MM.1S (cell line): Measurements from ENCODE around the gene RSF1.

Source experiments
- DNase-seq: peaks from one replicate; pipeline ENCODE4 v3.0.0-alpha.2; 2015
- H2AFZ ChIP-seq: fragments of 300-600 bp; sonication (generic); 2 replicates; pipeline ENCODE4 v1.6.0; 2016; ENCODE audit warnings: antibody characterized with exemption, low read length
- H3F3A ChIP-seq: fragments of 300-600 bp; sonication (generic); 2 replicates; pipeline ENCODE4 v1.6.1; 2016; ENCODE audit warnings: mild to moderate bottlenecking, antibody characterized with exemption, low read length, moderate library complexity, mixed read lengths; ENCODE audit not compliant: insufficient read depth
- H3K27ac ChIP-seq: fragments of 300-600 bp; sonication (generic); 2 replicates; pipeline ENCODE4 v1.5.1; 2016; ENCODE audit warnings: mild to moderate bottlenecking, low read length
- H3K27me3 ChIP-seq: fragments of 300-600 bp; sonication (generic); replicated peaks from 2 replicates; pipeline ENCODE4 v1.6.0; 2016; ENCODE audit warnings: low read length; ENCODE audit not compliant: insufficient read depth
- H3K36me3 ChIP-seq: fragments of 300-600 bp; sonication (generic); replicated peaks from 2 replicates; pipeline ENCODE4 v1.6.1; 2016; ENCODE audit warnings: mild to moderate bottlenecking, low read length, mixed read lengths; ENCODE audit not compliant: insufficient read depth
- H3K4me1 ChIP-seq: fragments of 300-600 bp; sonication (generic); 2 replicates; pipeline ENCODE4 v1.6.1; 2016; ENCODE audit warnings: low read length, mixed read lengths
- H3K4me2 ChIP-seq: fragments of 300-600 bp; sonication (generic); 2 replicates; pipeline ENCODE4 v1.6.0; 2016; ENCODE audit warnings: low read depth, low read length
- H3K4me3 ChIP-seq: fragments of 300-600 bp; sonication (generic); 2 replicates; pipeline ENCODE4 v1.5.1; 2016; ENCODE audit warnings: low read length, mixed read lengths
- H3K79me2 ChIP-seq: fragments of 300-600 bp; sonication (generic); 2 replicates; pipeline ENCODE4 v1.6.1; 2016; ENCODE audit warnings: mixed run types, low read length, mixed read lengths
- H3K9ac ChIP-seq: fragments of 300-600 bp; sonication (generic); 2 replicates; pipeline ENCODE4 v1.6.1; 2016; ENCODE audit warnings: low read length, mixed read lengths
- H3K9me2 ChIP-seq: fragments of 300-600 bp; sonication (generic); replicated peaks from 2 replicates; pipeline ENCODE4 v1.6.1; 2016; ENCODE audit warnings: mild to moderate bottlenecking, low read length, mixed read lengths; ENCODE audit not compliant: insufficient read depth
- H3K9me3 ChIP-seq: fragments of 300-600 bp; sonication (generic); replicated peaks from 2 replicates; pipeline ENCODE4 v1.6.1; 2016; ENCODE audit warnings: mild to moderate bottlenecking, low read length, mixed read lengths; ENCODE audit not compliant: insufficient read depth
- H4K20me1 ChIP-seq: fragments of 300-600 bp; sonication (generic); 2 replicates; pipeline ENCODE4 v1.6.1; 2016; ENCODE audit warnings: mild to moderate bottlenecking, low read length, moderate library complexity, mixed read lengths; ENCODE audit not compliant: insufficient read depth
- EZH2 ChIP-seq: fragments of 300-600 bp; sonication (generic); optimal IDR thresholded peaks from 2 replicates; pipeline ENCODE3; 2017; ENCODE audit warnings: low read depth, mild to moderate bottlenecking, antibody characterized with exemption, low read length, mixed read lengths
- EZH2phosphoT487 ChIP-seq: fragments of 300-600 bp; sonication (generic); IDR thresholded peaks from 2 replicates; pipeline ENCODE4 v1.6.1; 2018; ENCODE audit warnings: antibody characterized with exemption, low read length
- TF ChIP-seq, protein P1 (sequence below): fragments of 300-600 bp; sonication (generic); IDR thresholded peaks from 2 replicates; pipeline ENCODE4 v1.5.1; 2016; ENCODE audit warnings: antibody characterized with exemption, low read length, mixed read lengths

The RSF1 gene

DNA sequence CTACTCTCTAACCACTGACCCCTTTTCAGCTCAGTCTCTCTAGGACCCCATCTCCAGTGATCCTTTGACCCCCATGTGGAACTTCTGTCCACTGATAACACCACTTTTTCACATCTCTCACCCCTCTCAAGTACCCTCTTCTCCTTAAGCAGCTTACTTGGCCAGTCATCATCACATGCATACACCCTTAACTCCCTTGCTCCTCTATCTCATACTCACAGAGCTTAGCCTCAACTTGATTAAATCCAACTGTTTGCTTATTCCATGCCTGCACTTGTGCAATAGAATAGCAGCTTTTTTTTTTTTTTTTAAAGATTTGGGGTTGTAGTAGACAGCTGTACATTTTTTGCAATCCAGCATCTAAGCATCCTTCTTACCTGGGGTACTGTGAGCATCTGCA is 208.6 kb downstream of the RSF1 start:
- Histone ChIP-seq H3K9ac (no peak overlapping the region), H3K79me2 (no peaks in the 10 kb centered on the region), H2AFZ (no peak overlapping the region), H3K4me1 (no peaks in the 10 kb centered on the region), H3K27ac (no peak overlapping the region), H3K4me3 (no peak overlapping the region), H3K9me3 (no peaks in the 10 kb centered on the region), H4K20me1 (no peaks in the 10 kb centered on the region), H3K27me3 (no peaks in the 10 kb centered on the region), H3K9me2 (no peaks in the 10 kb centered on the region), H3K4me2 (no peak overlapping the region), H3K36me3 (0 out of 2 replicates have a peak, but pooled peaks cover 7% of the 10 kb centered on the region), H3F3A (no peaks in the 10 kb centered on the region)
- no peak for DNase-seq
- TF ChIP-seq, protein P1, sequence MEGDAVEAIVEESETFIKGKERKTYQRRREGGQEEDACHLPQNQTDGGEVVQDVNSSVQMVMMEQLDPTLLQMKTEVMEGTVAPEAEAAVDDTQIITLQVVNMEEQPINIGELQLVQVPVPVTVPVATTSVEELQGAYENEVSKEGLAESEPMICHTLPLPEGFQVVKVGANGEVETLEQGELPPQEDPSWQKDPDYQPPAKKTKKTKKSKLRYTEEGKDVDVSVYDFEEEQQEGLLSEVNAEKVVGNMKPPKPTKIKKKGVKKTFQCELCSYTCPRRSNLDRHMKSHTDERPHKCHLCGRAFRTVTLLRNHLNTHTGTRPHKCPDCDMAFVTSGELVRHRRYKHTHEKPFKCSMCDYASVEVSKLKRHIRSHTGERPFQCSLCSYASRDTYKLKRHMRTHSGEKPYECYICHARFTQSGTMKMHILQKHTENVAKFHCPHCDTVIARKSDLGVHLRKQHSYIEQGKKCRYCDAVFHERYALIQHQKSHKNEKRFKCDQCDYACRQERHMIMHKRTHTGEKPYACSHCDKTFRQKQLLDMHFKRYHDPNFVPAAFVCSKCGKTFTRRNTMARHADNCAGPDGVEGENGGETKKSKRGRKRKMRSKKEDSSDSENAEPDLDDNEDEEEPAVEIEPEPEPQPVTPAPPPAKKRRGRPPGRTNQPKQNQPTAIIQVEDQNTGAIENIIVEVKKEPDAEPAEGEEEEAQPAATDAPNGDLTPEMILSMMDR: no peak
- no peak for TF ChIP-seq EZH2
- no peak for TF ChIP-seq EZH2phosphoT487
